Vagina (tissue), 2 donors: ENCODE results near the gene ZNF787.

ENCODE experiments used
- POLR2A ChIP-seq, 2 donors: fragments of 450-650 bp; IDR thresholded peaks; one replicate each; pipeline ENCODE4 v1.6.1; 2017; ENCODE audit warnings: antibody characterized with exemption in 2 of 2, mild to moderate bottlenecking in 2 of 2, moderate library complexity in 2 of 2
- POLR2AphosphoS5 ChIP-seq, 2 donors: sonication (generic); formaldehyde crosslinking; IDR thresholded peaks; one replicate each; pipeline ENCODE4 v1.9.0; 2017; ENCODE audit warnings: antibody characterized with exemption in 2 of 2, mild to moderate bottlenecking in 2 of 2, low read depth in 1 of 2; ENCODE audit not compliant: insufficient read depth in 1 of 2
- TF ChIP-seq, protein P1 (sequence below), 3 experiments: fragments of 450-650 bp in 2 of 3; fragments of 200-600 bp in 1 of 3; sonication (generic) in 1 of 3; IDR thresholded peaks; one replicate each; pipeline ENCODE4 v1.5.1; 2017 to 2019; ENCODE audit warnings: antibody characterized with exemption in 3 of 3, mild to moderate bottlenecking in 2 of 3, moderate library complexity in 2 of 3

DNA sequence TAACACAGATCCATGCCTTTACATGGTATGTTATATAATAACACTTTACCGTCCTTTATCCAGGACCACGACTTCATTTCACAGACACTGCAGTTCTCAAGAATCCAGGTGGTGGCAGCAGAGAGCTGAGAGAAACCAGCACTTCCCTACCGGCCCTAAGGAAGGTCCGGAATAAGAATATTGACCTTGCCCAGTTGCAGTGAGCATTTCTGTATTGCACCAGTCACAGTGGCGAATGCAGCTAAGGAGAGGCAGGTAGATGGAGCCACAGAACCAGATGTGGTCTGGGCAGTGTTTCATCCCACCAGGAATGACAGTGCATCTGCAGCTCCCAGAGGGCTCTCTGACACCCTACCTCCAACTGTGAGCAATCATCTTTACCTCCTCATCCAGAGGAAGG lies 44.6 kb downstream of the ZNF787 start:
- TF ChIP-seq, protein P1, sequence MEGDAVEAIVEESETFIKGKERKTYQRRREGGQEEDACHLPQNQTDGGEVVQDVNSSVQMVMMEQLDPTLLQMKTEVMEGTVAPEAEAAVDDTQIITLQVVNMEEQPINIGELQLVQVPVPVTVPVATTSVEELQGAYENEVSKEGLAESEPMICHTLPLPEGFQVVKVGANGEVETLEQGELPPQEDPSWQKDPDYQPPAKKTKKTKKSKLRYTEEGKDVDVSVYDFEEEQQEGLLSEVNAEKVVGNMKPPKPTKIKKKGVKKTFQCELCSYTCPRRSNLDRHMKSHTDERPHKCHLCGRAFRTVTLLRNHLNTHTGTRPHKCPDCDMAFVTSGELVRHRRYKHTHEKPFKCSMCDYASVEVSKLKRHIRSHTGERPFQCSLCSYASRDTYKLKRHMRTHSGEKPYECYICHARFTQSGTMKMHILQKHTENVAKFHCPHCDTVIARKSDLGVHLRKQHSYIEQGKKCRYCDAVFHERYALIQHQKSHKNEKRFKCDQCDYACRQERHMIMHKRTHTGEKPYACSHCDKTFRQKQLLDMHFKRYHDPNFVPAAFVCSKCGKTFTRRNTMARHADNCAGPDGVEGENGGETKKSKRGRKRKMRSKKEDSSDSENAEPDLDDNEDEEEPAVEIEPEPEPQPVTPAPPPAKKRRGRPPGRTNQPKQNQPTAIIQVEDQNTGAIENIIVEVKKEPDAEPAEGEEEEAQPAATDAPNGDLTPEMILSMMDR (IDR thresholded peaks at IDR 0.05), result peak; percentile 59 to 76 (median 73)
- TF ChIP-seq POLR2A (IDR thresholded peaks at IDR 0.05), result no peak
- no peak for TF ChIP-seq POLR2AphosphoS5 (IDR thresholded peaks at IDR 0.05; ENCODE audit: insufficient read depth in 1 of 2, low read depth in 1 of 2)
